Fibroblast of skin of back (primary cell): ENCODE measurements around the gene RASGRP3.

Experiments used
- DNase-seq: peaks from one replicate; pipeline ENCODE4 v3.0.0-alpha.2; 2013

The RASGRP3 gene

DNA sequence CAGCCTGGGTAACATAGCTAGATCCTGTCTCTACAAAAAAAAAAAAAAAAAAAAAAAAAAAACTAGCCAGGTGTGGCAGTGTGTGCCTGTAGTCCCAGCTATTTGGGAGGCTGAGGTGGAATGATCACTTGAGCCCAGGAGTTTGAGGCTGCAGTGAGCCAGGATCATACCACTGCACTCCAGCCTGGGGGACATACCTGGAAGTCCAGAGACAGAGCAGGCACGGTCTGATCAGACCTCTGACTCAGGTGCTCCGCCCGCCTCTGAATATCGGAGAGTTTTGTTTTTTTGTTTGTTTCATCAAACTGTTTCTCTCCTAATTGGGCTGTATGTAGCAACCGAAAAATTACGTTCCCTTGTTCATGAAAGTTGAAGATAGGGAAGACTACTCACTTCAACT, 49.2 kb downstream of the RASGRP3 start:
- no peak for DNase-seq

DNA sequence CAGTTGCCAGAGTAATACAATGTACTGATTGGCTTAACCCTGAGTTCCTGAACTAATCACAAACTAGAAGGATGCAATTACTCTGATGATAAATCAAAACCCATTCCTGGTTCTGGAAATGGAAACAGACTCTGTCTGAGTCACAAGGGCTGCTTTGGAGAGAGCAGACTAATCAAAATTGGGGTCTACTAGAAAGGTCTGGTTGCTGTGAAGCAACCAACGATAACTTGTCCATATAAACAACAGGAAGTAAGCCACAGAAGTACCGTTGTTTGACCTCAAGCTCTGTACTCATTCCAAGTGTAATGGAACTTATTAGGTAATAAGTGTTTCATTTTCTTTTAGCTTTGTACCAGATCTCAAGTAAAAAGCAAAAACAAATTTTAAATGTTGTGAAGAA, 49.7 kb downstream of the RASGRP3 start:
- no peak for DNase-seq

DNA sequence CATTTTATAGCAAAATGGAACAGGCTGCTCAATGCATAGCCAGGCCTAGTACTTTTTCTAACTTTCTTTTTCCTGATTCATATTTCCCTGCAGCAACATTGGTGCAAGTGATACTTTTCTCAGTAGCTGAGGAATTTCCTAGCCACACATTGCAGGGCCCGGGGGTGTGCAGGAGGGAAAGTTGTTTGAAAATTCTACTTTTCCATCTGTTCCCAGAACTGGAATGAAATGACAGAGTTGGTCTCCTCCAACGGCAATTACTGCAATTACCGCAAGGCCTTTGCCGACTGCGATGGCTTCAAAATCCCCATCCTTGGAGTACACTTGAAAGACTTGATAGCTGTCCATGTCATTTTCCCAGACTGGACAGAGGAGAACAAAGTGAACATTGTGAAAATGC, 50.5 kb downstream of the RASGRP3 start:
- no peak for DNase-seq

DNA sequence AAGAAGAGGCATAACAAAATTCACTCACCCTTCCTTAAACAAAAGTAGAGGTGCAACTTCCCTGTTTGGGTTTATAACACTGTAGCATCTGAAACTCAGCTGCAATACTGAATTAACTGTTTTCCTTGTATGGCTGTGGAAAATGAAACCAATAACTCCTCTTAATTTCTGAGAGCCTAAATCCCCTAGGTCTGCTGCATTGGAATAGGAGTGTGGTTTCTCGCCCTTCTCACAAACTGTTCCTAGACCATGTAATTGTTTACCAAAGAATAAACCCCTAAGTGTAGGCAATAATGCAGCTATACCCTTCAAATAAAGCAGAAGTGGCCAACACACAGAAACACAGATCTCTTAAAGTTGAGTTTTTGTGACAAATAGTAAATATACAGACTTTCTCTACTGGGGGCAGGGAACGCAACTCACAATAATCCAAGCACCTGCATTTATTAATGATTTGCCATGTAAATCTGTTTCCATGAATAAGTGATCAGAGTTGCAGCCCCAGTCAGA, 52.0 kb downstream of the RASGRP3 start:
- no peak for DNase-seq

DNA sequence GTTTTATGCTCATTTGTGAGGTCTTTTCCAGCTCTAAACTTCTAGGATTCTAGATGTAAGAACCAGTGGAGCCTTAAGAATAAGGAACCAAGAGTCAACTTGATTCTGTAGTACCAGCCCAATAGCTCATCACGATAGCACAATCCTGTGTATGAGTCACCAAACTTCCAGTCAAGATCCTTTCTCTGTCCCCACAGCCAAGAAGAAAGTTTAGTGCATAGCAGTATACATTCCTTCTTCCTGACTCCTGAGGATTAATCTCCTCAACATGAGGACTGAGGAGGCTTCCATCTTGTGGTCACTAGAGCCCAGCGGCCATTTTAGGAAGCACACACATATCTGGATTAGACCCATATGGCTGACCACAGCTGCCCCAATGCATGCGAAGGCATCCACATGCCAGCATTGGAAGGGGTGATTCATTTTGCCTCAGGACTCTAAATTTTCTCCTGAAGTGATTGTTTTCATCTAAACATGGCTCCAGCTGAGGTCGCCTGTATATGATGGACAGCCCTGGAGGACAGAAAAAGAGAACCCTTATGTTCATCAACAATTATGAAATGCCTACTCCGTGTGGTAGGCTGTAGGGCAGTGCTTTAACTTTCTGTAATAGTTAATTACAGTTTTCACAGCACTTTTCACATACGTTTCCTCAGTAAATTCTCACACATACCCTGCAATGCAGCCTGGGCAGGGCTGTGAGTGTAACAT, 53.5 kb downstream of the RASGRP3 start:
- DNase-seq = peak; percentile 99

DNA sequence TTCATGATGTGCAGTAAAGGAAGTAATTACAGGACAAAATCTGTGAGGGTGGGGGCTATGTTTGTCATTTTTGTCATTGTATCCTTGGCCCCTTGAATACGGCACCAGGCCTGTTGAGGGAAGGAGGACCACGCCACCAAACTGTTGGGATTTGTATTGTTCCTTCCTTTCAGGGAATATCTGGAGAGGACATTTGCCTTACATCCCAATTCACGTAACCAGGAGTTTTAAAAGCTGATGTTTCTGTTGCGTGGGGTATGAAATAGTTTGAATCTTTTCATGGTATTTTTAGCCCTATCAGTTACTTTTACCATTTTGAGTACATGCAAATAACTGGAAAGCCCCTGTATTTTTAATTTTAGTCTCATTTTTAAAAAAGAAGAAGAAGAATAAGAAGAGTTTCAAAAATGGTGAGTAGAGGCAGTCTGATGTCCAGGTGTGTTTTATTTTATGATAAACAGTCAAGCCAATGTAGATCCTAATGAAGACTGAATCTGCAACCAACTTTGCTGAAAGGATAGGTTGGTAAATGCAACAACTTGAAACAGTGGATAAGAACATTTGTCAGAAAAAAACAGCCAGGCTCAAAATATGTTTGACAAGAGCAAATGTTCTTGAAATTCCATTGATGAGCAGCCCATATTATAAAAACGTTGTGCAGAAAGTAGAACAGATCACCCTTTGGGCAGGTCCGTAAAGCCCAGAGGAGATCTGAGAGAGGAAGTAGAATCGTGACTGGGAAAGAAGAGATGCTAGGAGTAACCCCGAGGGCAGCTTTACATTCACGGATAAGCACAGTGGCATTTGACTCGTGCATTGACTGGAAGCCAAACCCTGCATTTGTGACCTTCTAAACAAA, 54.5 kb downstream of the RASGRP3 start:
- no peak for DNase-seq

DNA sequence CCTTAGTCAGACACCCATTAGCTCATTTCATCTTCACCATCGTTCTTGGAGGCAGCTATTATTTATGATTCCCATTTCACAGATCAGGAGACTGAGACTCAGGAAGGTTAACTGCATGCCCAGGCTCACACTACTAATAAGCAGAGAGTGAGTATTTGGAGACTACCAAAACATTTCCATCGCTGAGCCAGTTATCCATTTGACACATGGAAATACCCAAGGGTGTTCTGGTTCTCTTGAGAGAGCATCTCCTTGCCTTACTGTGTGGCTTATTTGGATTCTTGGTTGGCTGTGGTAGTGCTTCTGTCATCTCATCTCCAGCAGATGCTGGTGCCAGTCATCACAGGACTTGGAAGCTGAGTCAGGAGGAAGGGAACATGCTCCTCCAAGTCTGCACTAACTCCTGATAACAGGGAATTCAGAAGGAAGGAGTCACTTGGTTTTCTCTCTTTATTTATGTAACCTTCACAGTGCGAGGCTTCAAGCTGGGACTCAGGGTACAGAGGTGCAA, 55.2 kb downstream of the RASGRP3 start:
- DNase-seq = peak; percentile 54

DNA sequence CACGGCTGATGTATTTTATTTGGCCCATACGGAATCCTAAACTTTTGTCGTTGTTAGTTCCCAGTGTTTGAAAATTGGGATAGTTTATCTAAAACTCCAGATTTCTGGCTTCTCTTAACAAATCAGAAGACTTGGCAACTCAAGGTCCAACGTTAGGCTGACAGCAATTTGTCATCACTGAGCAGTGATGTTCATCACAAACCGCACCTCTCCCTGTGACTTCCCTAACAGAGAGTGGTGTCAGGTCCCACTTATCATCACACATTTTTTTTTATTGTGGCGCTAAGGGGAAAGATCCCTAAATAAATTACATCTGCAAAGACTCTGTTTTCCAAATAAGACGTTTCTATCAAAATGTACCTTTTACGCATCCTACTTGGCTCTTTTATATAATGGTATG, 55.7 kb downstream of the RASGRP3 start:
- no peak for DNase-seq

DNA sequence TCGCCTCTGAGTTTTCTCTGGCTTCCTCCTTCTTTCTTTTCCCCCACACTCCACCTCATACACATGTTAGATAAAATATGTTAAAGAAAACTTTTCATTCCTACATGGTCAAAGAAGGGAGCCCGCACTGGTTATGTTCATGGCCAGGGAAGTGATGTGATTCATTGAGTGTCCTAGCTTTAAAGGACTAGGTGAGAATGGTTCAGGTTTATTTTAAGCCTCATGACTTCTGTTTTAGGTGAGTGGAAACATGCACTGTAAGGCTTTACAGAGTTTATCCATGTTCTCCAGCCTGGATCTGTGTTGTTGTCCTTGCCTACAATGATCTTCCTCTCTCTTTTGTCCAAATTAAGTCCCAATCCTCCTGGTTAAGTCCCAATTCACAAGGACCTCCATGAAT, 56.5 kb downstream of the RASGRP3 start:
- no peak for DNase-seq

DNA sequence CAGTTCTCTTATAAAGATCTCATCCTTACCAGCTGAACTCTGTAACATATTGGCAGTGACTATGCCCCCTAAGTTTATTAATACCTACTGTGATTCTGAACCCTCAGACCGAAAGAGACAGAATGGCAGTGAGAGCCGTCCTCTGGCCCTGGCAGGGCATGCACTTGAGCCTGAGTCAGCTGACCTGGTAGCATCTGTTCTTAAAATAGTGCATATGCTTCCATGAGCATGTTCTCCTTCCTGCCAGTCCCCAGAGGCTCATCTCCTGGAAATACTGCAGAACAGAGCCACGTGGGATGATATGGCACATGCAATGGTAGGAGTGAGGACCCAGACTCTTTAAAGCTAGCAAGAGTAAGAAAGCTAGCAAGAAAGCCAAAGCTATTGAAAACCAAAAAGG, 59.0 kb downstream of the RASGRP3 start:
- no peak for DNase-seq

DNA sequence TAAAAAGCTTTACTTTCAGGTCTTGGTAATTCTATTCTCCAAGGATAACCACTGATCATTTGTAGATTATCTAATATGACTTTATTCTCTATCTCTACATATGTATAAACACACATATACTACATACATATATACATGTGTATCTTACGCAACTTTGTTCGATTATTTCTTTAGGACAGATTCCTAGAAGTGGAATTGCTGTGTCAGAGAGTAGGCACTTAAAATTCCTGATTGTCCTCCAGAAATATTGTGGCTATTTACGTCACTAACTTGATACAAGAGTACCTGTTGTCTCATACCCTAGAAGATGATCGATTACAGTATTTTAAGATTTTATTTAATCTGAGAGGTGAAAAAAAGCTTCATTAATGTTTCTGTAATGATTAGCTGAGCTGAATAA, 64.8 kb downstream of the RASGRP3 start:
- DNase-seq = no peak

DNA sequence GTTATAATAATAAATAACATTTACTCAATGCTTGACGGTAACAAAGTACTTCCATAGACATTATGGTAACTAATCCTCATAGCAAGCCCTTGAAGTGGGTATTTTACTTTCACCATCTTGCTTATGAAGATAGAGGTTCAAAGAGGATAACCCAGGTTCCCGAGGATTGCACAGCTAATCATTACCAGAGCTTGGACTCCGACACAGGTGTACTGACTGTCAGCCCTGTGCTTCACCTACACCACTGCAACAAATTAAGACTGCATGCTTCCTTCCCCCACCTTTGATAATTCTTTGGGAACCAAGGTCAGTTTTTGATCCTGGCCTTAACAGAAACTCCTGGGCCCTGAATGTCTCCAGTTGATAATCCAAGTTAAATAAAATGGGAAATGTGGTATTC, 73.8 kb downstream of the RASGRP3 start:
- no peak for DNase-seq

DNA sequence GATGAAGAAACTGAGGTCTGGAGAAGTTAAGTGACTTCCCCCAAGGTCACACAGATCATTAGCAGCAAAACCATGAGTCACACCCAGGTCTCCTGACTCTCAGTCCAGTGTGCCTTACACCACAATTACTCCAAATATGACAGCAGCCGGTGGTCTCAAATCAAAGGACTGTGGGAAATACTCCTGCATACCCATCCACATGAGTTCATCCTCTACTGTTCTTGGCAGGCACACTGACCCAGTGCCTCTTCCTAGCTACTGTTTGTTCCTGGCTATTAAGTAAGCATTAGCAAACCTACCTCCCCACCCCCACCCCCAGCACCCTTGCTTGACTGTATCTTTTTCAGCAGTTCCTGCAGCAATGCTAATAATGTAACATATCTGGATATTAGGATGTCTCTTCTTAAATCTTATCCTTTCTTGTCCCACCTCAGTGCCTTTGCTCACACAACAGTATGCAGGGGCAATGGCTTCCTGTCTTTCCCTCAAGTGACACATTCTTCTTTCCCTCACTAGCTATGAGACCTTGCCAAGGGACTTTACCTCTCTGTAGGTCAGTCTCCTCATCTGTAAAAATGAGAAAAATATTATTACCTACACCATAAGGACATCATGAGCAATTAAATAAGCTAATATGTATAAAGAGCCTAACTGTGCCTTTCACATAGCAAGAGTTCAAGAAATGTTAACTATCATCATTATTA, 76.5 kb downstream of the RASGRP3 start:
- DNase-seq = peak; percentile 47

DNA sequence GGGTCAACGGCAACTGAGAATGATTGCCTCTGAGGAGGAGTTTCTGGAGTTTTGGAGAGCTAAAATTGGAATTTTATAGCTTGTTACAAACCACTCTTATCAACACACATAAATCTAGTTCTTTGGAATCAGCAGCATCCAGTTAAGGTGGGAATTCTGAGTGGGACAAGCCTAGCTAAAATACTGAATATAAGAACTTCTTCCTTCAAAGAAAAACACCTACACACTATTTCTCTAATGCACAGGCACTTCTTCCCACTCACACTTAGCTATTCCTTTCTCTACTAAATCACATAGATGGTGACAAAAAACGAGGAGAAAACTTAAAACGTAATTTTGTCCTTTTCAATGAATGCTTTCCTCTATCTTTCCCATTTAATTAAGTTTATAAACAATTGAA, 79.2 kb downstream of the RASGRP3 start:
- DNase-seq = no peak

DNA sequence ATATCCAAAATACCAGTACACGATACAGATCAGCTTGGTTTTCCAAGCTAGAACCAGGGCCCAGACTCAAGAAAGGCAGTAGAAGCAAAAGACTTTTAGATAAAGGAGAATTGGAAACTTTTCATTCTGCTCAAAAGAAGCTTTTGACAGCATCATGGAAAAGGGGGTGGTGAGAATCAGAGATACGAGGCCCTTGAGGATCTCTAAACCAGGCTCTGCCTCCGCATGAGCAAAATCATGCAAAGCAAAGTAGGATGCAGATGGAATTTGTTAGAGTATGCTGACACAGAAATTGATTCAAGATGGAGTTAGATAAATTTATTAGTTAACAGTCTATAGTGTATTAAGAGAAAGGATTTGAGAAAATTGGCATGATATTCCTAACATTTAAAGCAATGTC, 82.9 kb downstream of the RASGRP3 start:
- no peak for DNase-seq

DNA sequence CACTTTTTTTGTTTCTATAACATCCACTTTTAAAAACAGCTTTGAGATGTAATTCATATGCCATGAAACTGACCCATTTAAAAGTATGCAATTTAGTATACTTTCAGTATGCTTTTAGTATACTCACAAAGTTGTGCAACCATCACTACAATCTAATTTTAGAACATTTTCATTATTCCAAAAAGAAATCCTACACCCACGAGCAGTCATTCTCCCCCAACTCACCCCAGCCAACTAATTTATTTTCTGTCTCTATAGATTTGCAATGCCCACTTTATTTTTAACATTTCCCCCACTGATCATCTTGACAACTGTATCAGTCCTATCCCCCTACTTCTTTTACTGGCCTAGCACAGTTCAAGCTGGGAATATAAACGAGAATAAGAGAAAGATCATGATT, 83.6 kb downstream of the RASGRP3 start:
- DNase-seq = no peak

DNA sequence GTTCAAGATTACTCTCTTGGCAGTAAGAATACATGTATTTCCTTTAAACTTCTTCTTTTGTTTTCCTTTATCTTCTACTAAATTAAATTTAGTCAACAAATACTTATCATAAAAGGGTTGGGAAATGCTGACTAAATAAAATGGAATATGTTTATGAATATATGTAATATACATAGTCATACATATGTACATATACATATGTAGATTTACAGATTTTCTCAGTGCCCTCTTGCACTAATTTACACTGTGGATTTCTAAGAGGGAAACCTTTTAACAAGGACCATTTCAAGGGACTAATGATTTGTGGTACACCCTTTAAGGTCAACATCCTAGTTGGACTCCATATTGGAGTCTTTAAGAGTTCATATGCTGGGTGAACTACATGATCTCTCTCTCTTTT, 85.4 kb downstream of the RASGRP3 start:
- DNase-seq = no peak

DNA sequence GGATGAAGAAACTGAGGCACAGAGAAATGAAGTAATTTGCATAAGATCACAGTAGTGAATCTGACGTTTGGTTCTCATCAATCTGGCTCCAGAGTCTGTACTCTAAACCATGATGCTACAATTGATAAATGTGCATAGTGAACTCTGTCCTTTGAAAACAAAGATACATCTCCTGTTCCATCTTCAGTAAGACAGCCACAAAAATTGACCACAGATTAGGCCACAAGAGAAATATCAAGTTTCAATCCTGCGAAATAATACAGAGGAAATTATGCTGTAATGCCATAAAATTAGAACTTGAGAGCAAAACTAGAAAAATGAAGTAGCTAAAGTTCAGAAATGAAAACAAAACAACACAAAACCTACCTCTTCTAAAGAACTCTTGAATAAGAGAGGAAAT, 94.2 kb downstream of the RASGRP3 start:
- no peak for DNase-seq

DNA sequence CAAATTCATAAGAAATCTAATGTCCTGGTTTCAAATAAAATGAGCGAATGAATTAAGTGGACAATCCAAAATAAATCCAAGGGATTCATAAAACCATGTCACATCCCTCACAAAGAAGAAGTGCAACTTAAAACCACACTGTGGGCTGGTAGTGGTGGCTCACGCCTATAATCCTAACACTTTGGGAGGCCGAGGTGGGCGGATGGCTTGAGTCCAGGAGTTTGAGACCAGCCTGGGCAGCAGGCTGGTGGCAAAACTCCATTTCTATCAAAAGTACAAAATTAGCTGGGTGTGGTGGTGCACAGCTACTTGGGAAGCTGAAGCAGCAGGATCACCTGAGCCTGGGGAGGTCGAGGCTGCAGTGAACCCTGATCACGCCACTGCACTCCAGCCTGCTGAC, 97.2 kb downstream of the RASGRP3 start:
- DNase-seq = no peak

DNA sequence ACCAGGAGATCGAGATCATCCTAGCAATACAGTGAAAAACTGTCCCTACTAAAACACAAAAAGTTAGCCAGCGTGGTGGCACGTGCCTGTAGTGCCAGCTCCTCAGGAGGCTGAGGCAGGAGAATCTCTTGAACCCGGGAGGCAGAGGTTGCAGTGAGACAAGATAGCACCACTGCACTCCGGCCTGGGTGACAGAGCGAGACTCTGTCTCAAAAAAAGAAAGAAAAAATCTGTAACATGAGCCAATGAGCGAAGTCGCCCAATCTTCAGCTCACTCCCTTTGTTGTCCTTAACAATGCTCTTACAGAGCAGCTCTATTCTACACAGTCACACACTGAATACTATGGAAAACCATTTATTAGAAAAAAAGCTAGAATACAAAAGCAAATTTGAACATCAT, 100.6 kb downstream of the RASGRP3 start:
- no peak for DNase-seq

DNA sequence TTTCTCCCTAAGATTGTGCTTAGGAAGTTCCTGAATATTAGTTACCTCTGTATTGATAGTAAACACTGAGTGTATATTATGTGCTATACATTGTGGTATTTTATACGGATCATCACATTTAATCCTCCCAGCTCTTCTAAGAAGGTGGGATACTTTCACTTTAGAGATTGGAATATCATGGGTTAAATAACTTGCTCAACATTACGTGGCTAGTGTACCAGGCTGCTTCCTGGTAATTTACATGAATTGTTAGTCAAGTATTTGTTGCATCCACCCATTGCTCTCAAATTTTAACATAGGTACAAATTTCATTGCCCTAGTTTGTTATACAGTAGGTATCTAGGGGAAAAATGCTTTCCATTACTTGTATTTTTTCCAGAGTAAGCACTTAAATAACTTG, 101.2 kb downstream of the RASGRP3 start:
- no peak for DNase-seq

DNA sequence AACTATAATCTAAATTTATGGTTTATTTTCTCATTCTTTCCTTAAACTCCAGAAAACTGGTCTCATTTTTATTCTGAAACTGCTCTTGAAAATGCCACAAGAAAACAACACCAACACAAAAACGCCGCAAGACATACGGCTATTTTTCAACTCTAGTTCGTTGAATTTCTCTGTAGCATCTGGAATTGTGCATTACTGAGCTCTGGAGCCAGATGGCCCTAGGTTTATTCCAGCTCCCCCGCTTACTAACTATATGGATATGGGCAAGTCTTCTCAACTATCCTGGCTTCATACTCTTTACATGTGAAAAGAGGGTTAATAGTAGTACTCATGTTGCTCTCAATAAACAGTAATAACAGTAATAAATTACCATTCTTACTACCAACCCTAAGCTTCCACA, 102.8 kb downstream of the RASGRP3 start:
- DNase-seq = no peak

DNA sequence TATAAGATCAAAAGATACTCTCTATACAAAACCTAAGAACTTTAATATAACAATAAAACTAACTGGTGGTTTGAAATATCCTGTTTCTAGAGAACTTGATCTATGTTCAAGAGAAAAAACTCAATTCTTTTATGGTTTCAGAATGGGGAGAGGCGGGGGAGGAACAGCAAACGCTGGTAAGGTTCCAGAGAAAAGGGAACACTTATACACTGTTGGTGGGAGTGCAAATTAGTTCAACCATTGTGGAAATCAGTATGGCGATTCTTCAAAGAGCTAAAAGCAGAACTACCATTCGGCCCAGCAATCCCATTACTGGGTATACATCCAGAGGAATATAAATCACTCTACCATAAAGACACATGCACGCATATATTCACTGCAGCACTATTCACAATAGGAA, 105.4 kb downstream of the RASGRP3 start:
- DNase-seq = no peak
